ENCODE results near the gene HOXD8.

HOXD8 gene

GRCh38 chr2:176156301-176156806 is 26.8 kb downstream of the HOXD8 start:
- no peak for DNase-seq
- Histone ChIP-seq H2AK5ac (ENCODE audit: low read length, severe bottlenecking) (no peak overlapping the region), H3K9ac (ENCODE audit: low read length) (no peak overlapping the region), H2BK5ac (ENCODE audit: low read depth, low read length, poor library complexity, severe bottlenecking) (no peak overlapping the region), H3K79me1 (replicated peaks; ENCODE audit: low read length, poor library complexity, severe bottlenecking) (peaks cover 5% of the 10 kb centered on the region), H2AFZ (ENCODE audit: low read depth, low read length) (no peak overlapping the region), H2BK120ac (ENCODE audit: low read depth, low read length) (no peak overlapping the region), H3K4ac (ENCODE audit: low read depth in 1 of 2, low read length in 2 of 2) (no peak overlapping the region), H3K4me1 (ENCODE audit: control insufficient read depth, insufficient read depth, low read depth, low read length) (peaks cover 27% of the 10 kb centered on the region), H2BK12ac (ENCODE audit: low read length in 2 of 2) (no peak overlapping the region), H3K4me3 (ENCODE audit: insufficient read depth in 1 of 2, low read depth in 1 of 2, low read length in 2 of 2) (peak overlapping the region in 1 of 2 experiments; percentile 74), H4K8ac (ENCODE audit: low read length) (no peak overlapping the region), H3K18ac (ENCODE audit: low read depth in 1 of 2, low read length in 2 of 2) (no peak overlapping the region), H3K23ac (ENCODE audit: low read length in 2 of 2) (no peak overlapping the region), H3K36me3 (ENCODE audit: control insufficient read depth in 1 of 2, insufficient read depth in 2 of 2, low read depth in 1 of 2, low read length in 2 of 2) (peaks cover 3 to 13% of the 10 kb centered on the region in 2 experiments), H3K4me2 (ENCODE audit: low read length, poor library complexity, severe bottlenecking) (no peak overlapping the region), H3K27ac (ENCODE audit: low read length, poor library complexity, severe bottlenecking) (no peak overlapping the region), H2BK15ac (ENCODE audit: low read depth, poor library complexity, severe bottlenecking) (no peak overlapping the region), H3K27me3 (ENCODE audit: control insufficient read depth in 1 of 2, insufficient read depth in 1 of 2, low read length in 2 of 2) (peaks cover 0 to 78% of the 10 kb centered on the region in 2 experiments), H3K14ac (ENCODE audit: low read length in 2 of 2) (no peak overlapping the region), H4K91ac (ENCODE audit: low read length) (no peak overlapping the region), H3K9me3 (ENCODE audit: control insufficient read depth, low read length) (no peaks in the 10 kb centered on the region)
- WGBS, result 17% methylated on average over 7 of the region's 8 CpGs

- no peak within 1 kb of the TSS for H3K23ac ChIP-seq (ENCODE audit: low read length in 2 of 2)
- H3K36me3 ChIP-seq (ENCODE audit: control insufficient read depth in 1 of 2, insufficient read depth in 2 of 2, low read depth in 1 of 2, low read length in 2 of 2), result peaks cover 3 to 13% of the 10 kb centered on the region in 2 experiments
- H3K4me1 ChIP-seq (ENCODE audit: control insufficient read depth, insufficient read depth, low read depth, low read length), result peaks cover 24% of the 10 kb centered on the region
- H2BK12ac ChIP-seq (ENCODE audit: low read length in 2 of 2), result no peak within 1 kb of the TSS
- H3K4ac ChIP-seq (ENCODE audit: low read depth in 1 of 2, low read length in 2 of 2), result no peak within 1 kb of the TSS
- no peak within 1 kb of the TSS for H2BK5ac ChIP-seq (ENCODE audit: low read depth, low read length, poor library complexity, severe bottlenecking)
- H3K79me1 ChIP-seq (replicated peaks; ENCODE audit: low read length, poor library complexity, severe bottlenecking), result peaks cover 5% of the 10 kb centered on the region
- H3K18ac ChIP-seq (ENCODE audit: low read depth in 1 of 2, low read length in 2 of 2), result no peak within 1 kb of the TSS
- H2AK5ac ChIP-seq (ENCODE audit: low read length, severe bottlenecking), result no peak within 1 kb of the TSS
- H3K9me3 ChIP-seq (ENCODE audit: control insufficient read depth, low read length), result no peaks in the 10 kb centered on the region
- no peak within 1 kb of the TSS for H2BK120ac ChIP-seq (ENCODE audit: low read depth, low read length)
- H2BK15ac ChIP-seq (ENCODE audit: low read depth, poor library complexity, severe bottlenecking), result no peak within 1 kb of the TSS
- peaks cover 0 to 83% of the 10 kb centered on the region in 2 experiments for H3K27me3 ChIP-seq (ENCODE audit: control insufficient read depth in 1 of 2, insufficient read depth in 1 of 2, low read length in 2 of 2)
- H4K8ac ChIP-seq (ENCODE audit: low read length), result no peak within 1 kb of the TSS
- H4K91ac ChIP-seq (ENCODE audit: low read length), result no peak within 1 kb of the TSS
- H3K27ac ChIP-seq (ENCODE audit: low read length, poor library complexity, severe bottlenecking), result no peak within 1 kb of the TSS
- 8% methylated on average over 37 of the region's 48 CpGs for WGBS
- DNase-seq, result no peak
- H3K14ac ChIP-seq (ENCODE audit: low read length in 2 of 2), result no peak within 1 kb of the TSS
- H3K4me2 ChIP-seq (ENCODE audit: low read length, poor library complexity, severe bottlenecking), result peak within 1 kb of the TSS; percentile 83
- H3K4me3 ChIP-seq (ENCODE audit: insufficient read depth in 1 of 2, low read depth in 1 of 2, low read length in 2 of 2), result peak within 1 kb of the TSS; percentile 38 to 74
- H2AFZ ChIP-seq (ENCODE audit: low read depth, low read length), result no peak within 1 kb of the TSS
- H3K9ac ChIP-seq (ENCODE audit: low read length), result peak within 1 kb of the TSS; percentile 75
Measured at GRCh38 chr2:176156807-176157498, 27.4 kb downstream of the HOXD8 start, which contains the start of gene HOXD3. Gene HOXD3, plus strand, starts transcription at chr2:176157307. Its CDS starts 11,808 bp downstream, at chr2:176169115.

- DNase-seq, result no peak
- Histone ChIP-seq H2BK120ac (ENCODE audit: low read depth, low read length) (no peak overlapping the region), H3K9ac (ENCODE audit: low read length) (peak overlapping the region; percentile 75), H2AFZ (ENCODE audit: low read depth, low read length) (no peak overlapping the region), H3K23ac (ENCODE audit: low read length in 2 of 2) (no peak overlapping the region), H3K4me2 (ENCODE audit: low read length, poor library complexity, severe bottlenecking) (peak overlapping the region; percentile 83), H3K4me1 (ENCODE audit: control insufficient read depth, insufficient read depth, low read depth, low read length) (peaks cover 27% of the 10 kb centered on the region), H2BK5ac (ENCODE audit: low read depth, low read length, poor library complexity, severe bottlenecking) (no peak overlapping the region), H3K4ac (ENCODE audit: low read depth in 1 of 2, low read length in 2 of 2) (no peak overlapping the region), H2AK5ac (ENCODE audit: low read length, severe bottlenecking) (no peak overlapping the region), H3K36me3 (ENCODE audit: control insufficient read depth in 1 of 2, insufficient read depth in 2 of 2, low read depth in 1 of 2, low read length in 2 of 2) (peaks cover 3 to 11% of the 10 kb centered on the region in 2 experiments), H4K8ac (ENCODE audit: low read length) (no peak overlapping the region), H3K14ac (ENCODE audit: low read length in 2 of 2) (no peak overlapping the region), H3K27me3 (ENCODE audit: control insufficient read depth in 1 of 2, insufficient read depth in 1 of 2, low read length in 2 of 2) (peaks cover 0 to 87% of the 10 kb centered on the region in 2 experiments), H3K18ac (ENCODE audit: low read depth in 1 of 2, low read length in 2 of 2) (no peak overlapping the region), H3K79me1 (replicated peaks; ENCODE audit: low read length, poor library complexity, severe bottlenecking) (peaks cover 5% of the 10 kb centered on the region), H3K27ac (ENCODE audit: low read length, poor library complexity, severe bottlenecking) (no peak overlapping the region), H2BK12ac (ENCODE audit: low read length in 2 of 2) (no peak overlapping the region), H4K91ac (ENCODE audit: low read length) (no peak overlapping the region), H3K4me3 (ENCODE audit: insufficient read depth in 1 of 2, low read depth in 1 of 2, low read length in 2 of 2) (peak overlapping the region in 1 of 2 experiments; percentile 74), H3K9me3 (ENCODE audit: control insufficient read depth, low read length) (no peaks in the 10 kb centered on the region), H2BK15ac (ENCODE audit: low read depth, poor library complexity, severe bottlenecking) (no peak overlapping the region)
- 1% methylated on average over 35 of the region's 43 CpGs for WGBS
Measured at GRCh38 chr2:176157499-176158185, 28.1 kb downstream of the HOXD8 start.

- H2AK5ac ChIP-seq (ENCODE audit: low read length, severe bottlenecking), result no peak overlapping the region
- WGBS, result 3% methylated on average over 20 of the region's 22 CpGs
Measured at GRCh38 chr2:176158186-176158591, 28.7 kb downstream of the HOXD8 start.

More at GRCh38 chr2:176158186-176158591, 28.7 kb downstream of the HOXD8 start:
- Histone ChIP-seq H3K9me3 (ENCODE audit: control insufficient read depth, low read length) (no peaks in the 10 kb centered on the region), H4K8ac (ENCODE audit: low read length) (no peak overlapping the region), H2AFZ (ENCODE audit: low read depth, low read length) (no peak overlapping the region), H4K91ac (ENCODE audit: low read length) (no peak overlapping the region), H3K4me2 (ENCODE audit: low read length, poor library complexity, severe bottlenecking) (peak overlapping the region; percentile 30), H3K27ac (ENCODE audit: low read length, poor library complexity, severe bottlenecking) (no peak overlapping the region), H3K18ac (ENCODE audit: low read depth in 1 of 2, low read length in 2 of 2) (no peak overlapping the region), H3K4me3 (ENCODE audit: insufficient read depth in 1 of 2, low read depth in 1 of 2, low read length in 2 of 2) (no peak overlapping the region), H3K4me1 (ENCODE audit: control insufficient read depth, insufficient read depth, low read depth, low read length) (peaks cover 26% of the 10 kb centered on the region), H2BK5ac (ENCODE audit: low read depth, low read length, poor library complexity, severe bottlenecking) (no peak overlapping the region), H3K14ac (ENCODE audit: low read length in 2 of 2) (no peak overlapping the region), H3K36me3 (ENCODE audit: control insufficient read depth in 1 of 2, insufficient read depth in 2 of 2, low read depth in 1 of 2, low read length in 2 of 2) (peaks cover 0 to 7% of the 10 kb centered on the region in 2 experiments), H2BK15ac (ENCODE audit: low read depth, poor library complexity, severe bottlenecking) (no peak overlapping the region), H2BK120ac (ENCODE audit: low read depth, low read length) (no peak overlapping the region), H3K23ac (ENCODE audit: low read length in 2 of 2) (no peak overlapping the region), H3K4ac (ENCODE audit: low read depth in 1 of 2, low read length in 2 of 2) (no peak overlapping the region), H3K27me3 (ENCODE audit: control insufficient read depth in 1 of 2, insufficient read depth in 1 of 2, low read length in 2 of 2) (peaks cover 0 to 87% of the 10 kb centered on the region in 2 experiments), H2BK12ac (ENCODE audit: low read length in 2 of 2) (no peak overlapping the region), H3K79me1 (replicated peaks; ENCODE audit: low read length, poor library complexity, severe bottlenecking) (peaks cover 3% of the 10 kb centered on the region), H3K9ac (ENCODE audit: low read length) (no peak overlapping the region)
- no peak for DNase-seq

Measured in mesenchymal stem cell (in vitro differentiated cells and primary cell).